ENCODE results near the gene CALML5.

The CALML5 gene

DNA sequence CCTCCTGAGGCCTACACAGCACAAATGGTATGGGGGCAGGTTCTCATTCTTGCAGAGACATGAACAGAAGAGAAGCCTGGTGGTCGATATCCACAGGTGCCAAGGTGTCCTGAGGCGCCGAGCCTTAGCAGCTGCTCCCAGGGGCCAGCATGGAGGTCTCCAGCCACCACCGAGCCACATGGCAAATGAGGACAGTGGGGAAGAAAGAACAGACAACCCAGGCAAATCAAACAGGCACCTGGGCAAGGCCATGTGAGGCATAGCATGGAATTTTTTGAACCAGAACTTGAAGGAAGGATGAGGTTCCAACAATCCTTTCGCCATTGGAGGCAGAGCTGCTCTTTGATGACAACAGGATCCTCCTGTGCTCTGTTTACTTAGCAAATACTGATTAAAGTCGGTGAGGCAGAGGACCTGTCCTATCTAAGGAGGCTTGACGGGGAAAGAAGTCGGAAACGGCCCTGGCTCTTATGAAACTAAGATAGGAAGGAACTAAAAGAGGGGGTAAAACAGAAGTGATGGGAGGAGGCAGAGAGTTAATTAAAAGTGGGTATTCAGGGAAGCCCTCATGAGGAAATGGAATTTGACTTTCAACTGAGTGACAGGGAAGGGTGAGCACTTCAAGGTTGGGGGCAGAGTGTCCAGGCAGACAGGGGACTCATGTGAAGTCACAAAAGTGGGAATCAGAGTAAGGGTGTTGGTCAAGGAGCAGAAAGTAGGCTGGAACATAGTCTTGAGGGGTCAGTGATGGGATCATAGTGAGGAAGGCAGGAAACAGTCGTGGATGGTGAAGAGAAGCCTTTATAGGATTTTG, 16.8 kb upstream of the CALML5 start:
- DNase-seq (ENCODE audit: low read depth) = no peak

DNA sequence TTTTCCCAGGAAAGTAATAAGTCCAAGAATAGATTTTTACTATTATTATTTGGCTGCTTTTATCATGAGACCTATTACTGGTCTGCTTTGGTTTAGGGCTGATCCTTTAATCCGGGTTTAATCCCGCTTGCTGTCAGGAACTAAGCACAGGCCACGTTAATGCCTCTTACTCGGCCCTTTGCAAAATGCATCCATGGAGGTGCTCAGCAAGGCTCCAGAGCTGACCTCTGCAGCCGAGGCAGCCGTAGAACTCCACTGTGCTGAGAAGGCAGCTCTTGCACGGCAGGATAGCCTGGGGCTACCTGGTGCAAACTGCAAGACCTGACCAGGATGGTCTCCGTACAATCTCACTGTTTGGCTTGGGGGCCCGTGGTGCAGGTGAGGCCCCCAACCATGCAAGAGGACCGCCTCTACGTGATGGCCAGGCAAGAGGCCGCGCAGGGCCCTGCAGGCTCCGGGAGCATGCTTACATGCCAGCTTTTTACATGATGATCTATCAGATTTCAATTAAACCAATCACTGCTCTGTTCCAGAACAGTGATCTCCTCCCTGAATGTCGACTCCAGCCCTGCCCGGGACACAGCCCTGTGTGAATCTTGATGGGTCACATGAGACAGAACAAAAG, 15.0 kb upstream of the CALML5 start:
- DNase-seq (ENCODE audit: low read depth) = no peak

DNA sequence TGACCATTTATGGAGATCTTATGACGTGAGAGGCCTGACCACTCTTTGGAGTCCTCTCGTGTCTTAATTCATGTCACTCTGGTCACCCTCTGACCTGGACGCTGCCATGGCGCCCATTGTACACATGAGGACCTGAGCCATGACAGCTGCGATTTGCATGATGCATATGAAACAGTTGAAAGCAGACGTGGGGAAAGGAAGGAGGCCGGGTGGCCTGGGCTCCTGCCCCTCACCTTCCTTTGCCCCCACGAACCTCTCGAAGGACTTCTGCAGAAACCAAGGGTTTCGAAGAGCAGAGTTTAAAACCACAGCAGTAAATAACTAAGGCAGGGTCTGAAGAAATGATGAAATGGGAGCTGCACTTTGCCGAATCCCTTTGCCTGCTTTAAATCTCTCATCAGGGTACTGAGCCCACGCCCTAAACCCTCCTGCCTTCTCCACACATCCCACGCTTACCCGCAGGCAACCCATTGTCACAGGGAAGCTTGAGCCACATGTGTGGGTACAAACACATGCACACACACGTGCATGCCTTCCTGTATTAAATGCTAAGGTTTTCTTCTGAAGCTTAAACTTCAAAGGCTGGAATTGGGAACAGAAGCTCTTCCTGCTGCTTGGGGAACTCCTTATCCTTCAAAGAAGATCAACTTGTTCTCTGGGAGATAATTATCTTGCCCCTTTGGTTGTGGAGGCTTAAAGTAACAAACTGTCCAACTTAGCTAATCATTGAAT, 13.7 kb upstream of the CALML5 start:
- no peak for DNase-seq (ENCODE audit: low read depth)

DNA sequence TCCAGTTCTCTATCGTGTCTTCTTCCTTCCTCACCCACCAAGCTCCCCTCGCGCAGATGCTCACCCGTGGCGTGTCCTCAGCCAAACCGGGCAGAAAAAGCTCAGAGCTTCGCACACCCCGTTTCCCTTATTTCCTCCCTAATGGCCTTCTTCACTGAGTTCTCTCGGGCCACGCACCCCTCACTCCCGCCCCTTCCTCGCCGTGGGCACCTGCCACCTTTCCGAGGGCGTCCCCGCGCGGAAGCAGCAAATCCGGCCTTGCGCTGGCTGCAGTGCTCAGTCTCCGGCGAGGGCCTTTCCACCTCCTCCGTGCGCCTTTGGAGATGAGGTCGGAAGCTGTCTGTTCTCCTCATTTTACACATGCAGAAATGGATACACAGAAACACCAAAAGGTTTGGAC, 13.0 kb upstream of the CALML5 start:
- no peak for DNase-seq (ENCODE audit: low read depth)

DNA sequence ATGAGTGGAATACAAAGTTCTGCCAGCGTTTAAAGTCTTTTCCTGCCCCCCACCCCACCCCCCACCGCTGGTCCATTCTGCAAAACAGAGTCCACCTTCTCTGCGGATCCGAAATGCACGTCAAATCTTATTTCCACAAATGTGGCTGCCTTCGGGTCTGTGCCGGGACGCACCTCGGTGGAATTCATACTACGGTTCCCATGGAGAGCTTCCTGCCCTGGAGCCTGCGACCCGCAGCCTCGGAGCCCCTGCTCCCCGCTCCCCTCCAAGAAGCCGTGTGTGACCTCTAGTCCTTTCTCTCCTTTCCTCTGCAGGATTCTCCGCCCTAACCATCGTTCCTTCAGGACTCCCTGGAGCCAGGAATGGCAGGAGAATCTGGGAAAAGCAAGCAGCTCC, 12.5 kb upstream of the CALML5 start:
- DNase-seq (ENCODE audit: low read depth) = no peak

DNA sequence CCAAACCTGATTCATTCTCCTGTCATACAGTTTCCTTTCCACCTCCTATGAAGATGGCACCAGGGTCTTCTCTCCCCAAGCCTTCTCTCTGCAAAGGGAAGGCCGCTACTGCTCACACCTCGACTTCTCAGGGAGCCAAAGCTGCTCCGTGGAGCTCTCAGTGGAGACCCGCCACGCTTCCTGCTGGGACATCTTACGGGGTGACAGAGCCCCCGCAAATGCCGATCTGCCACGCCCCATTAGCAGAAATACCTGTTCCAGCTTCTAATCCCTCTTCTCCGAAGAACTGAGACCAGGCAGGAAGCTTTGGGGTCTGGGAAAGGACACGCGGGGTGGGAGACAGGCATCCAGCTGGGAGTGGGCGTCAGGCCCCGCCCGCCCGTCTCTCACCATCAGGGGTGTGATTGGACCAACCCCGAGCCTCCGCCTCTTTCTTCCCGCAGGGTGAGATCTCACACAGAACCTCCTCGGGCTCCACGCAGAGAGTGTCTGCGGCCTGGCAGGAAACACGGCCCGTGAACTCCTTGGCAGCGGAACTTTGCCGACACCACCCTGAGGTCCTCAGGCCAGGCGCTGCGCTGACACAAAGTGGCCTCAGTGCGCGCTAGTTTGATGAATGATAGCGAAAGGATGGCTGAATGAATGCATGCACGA, 12.0 kb upstream of the CALML5 start:
- DNase-seq (ENCODE audit: low read depth) = no peak

DNA sequence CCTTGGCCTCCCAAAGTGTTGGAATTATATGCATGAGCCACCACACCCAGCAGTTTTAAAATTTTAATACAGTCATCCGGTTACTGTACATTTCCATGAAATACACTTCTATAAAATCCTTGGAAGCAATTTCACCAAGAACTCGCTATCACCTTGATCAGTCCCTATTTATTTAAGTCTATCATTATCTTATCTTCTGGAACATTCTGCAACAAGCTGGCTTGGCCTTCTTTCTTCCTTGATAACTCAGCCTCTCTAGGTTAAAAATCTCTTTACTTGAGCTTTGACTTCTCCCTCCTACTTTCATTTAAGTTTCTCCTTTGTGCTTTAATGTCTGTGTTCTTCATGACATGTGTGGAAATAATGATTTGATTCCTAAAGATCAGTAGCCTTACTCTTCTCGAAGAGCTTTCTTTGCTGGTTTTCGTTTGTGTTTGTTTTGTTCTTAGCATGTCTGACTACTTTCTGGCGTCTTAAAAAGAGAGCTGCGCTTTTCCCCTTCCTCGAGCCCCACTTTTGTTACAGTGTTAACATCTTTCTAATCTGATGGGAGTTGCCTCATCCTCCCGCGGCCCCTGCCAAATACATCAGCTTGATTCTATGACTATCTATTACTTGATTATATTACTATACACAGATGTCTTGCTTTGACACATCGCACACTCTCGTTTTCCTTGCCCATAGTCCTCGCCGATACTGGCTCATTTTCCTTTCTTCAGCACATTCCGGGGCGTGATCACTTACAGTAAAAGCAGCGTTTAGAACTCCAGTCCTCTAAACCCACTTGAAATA, 11.1 kb upstream of the CALML5 start:
- DNase-seq (ENCODE audit: low read depth) = no peak

DNA sequence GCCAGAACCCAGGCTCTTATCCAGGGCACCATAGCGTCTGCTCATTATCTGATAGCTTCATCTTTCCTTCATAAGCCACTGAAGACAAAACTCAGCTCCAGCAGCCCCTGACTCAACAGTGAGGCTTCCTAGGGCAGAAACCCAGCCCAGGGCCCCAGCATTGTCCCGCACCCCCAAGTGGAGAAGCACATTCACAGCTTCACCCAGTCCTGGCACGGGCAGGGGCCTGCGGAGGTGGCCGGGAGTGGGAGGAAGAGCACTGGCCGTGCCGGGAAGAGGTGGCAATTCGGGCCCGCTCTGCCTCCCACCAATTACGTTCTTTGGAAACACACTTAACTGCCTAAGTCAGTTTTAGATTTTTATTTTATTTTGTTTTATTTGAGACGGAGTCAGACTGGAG, 10.3 kb upstream of the CALML5 start:
- no peak for DNase-seq (ENCODE audit: low read depth)

DNA sequence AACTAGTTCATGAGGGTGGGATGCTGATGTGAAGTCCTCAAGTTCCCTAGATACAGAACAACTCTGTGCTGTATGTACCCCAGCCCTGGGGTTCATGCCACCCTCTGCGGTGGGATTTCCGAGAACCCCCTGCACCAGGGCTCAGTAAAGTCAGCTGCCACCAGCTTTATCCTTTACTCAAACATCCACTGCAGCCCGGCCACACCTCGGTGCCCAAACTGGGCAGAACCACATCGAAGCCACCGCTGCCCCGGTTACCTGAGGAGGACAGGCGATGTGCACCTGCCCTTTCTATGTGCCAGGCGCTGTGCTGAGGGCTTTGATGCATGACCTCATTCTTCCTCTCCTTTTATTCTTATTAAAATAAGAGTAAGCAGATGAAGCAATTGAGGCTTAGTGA, 9.9 kb upstream of the CALML5 start:
- no peak for DNase-seq (ENCODE audit: low read depth)

DNA sequence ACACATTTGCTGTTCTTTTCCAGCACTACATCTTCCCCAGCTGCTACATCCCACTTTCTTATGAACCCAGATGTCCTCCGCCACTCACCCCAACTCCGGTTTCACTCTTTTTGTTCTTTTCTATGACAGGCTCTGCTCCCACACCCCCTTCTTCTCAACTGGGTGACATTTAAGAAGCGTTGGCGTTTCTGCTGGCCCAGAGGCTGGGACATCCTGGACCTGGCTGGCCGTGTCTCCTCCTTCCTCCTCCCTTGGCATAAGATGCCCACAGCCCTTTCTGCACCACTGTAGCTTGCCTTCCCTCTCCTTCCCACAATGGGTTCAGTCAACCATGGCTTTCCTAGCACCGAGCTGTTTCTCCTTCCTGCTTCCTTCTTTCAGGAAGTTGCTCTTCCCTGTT, 9.4 kb upstream of the CALML5 start:
- DNase-seq (ENCODE audit: low read depth) = no peak

DNA sequence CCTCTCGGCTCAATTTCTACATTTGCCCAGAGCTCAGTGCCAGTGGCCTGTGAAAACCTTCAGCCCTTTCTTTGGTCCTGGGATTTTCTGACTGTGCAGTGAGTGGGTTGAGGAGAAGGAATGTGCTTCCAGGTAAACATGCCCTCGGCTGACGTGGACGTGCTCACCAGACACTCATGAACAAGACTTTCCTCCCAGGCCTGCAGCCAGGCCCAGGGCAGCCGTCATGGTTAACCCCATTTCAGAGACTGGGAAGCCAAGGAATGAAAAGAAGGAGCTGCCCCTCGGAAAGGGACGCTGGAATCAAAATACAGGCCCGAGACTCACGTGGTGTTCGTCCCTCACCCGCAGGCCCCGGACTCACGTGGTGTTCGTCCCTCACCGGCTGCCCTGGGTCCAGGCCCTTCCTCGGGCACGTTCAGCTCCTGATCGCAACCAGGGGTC, 8.8 kb upstream of the CALML5 start:
- no peak for DNase-seq (ENCODE audit: low read depth)

DNA sequence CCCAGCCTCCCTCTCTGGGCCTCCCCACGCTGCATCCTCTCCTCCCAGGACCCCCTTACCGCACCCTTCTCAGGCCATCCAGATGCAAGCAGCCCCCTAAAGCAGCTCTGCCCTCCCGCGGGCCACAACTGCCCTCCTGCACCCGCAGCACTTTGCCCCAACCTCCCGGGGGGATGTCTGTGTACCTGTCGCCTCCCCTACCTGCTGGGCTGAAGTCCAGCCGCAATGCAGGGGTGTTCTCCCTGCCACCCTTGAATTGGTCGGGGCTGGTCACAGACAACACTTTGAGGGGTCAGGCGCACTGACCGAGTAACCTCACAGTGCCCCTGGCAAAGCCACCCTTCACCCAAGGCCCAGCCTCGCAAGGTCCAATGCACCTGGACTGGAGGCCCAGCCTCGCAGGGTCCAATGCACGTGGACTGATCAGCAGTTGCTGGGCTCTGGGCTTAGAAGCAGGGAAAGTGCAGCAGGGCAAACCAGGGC, 8.3 kb upstream of the CALML5 start:
- DNase-seq (ENCODE audit: low read depth) = no peak

DNA sequence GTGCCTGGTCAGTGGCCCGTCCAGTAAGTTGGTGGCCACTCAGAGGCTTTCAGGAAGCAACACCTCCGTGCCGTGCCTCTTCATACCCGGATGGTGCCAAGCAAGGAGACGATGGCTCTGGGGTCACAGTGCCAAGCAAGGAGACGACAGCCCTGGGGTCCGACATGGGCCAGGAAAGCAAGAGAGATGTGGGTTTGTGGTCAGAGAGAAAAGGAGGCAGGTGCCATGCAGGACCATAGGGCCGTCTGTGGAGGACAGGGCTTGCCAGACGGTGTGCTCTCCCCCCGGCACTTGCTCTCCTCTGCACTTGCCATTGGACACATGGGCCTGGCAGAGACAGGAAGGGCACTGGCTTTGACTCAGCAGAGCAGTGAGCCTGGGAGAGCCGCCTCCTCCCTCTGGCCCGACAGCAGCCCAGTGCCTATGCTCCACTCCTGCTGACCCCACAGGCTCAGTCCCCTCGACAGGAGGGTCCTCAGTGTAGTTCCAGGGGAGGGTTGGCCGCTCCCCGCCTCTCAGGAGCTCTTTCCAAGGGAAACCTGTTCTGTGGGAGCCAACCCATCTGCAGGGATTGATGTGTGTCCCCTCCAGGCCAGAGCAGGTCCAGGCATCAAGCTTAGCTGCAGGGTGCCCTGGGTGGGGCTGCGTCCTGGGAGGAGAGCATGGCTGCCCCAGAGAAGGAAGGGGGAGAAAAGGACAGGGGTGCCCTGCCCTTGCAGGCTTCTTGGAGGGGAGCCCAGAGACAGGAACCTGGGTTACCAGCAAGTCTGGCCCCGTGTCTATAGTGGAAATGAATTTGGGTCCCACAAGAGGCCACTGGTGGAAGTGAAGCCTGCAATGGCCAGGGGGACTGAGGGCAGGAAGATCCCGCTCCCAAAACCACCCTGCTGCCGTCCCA, 7.6 kb upstream of the CALML5 start:
- no peak for DNase-seq (ENCODE audit: low read depth)

DNA sequence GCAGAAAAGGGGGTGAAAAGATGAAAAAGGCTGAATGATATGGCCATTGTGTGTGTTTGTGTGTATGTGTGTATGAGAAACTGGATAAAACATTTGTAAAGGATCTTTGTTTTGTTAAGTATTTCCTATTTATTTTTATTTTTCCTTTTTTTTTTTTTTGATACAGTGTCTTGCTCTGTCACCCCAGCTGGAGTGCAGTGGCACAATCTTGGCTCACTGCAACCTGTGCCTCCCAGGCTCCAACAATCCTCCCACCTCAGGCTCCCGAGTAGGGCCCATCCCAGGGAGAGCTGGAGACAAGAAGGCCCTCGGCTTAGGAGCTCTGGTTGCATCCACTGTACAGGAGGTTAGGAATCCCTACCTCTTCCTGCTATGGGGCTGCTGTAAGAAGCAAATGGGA, 6.9 kb upstream of the CALML5 start:
- no peak for DNase-seq (ENCODE audit: low read depth)

DNA sequence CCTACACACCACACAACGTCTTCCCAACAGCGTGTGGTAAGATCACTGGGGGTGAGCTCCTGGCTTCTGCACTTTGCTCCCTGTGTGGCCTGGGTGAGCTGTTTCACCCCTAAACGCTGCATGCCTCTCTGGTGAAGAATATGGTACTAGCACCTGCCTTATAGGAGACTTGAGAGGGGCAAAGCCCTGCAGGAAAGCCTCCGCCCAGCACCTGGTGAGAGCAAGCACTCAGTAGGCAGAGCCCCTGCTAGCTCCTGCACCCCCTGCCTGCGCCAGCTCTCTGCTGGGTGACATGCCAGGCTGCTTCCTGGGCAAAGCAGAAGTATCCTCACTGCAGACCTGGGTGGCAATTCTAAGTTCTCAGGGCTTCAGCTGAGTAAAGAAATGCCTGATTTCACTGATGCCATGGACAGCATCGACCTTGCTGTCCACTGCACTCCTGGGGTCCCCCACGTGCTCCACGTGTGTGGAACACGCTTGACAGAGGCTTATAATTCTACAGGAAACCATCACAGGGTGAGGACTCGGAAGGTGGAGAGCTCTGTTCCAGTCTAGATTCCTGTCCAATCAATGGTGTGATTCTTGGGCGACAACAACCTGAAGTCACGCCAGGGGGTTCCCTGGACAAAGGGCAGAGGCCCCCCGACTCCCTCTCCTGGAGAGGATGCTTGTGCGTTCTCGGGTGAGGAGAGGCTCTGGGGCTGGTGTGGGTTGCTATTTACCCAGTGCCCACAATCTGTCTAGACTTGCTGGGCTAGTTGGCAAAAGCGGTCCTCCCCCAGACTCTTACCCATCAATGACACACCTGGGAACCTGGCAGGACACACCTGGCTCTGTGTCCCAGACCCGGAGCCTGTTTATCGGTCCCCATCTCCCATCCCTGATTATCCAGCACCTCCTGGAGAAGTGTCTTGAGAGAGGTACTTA, 5.0 kb upstream of the CALML5 start:
- DNase-seq (ENCODE audit: low read depth) = no peak

DNA sequence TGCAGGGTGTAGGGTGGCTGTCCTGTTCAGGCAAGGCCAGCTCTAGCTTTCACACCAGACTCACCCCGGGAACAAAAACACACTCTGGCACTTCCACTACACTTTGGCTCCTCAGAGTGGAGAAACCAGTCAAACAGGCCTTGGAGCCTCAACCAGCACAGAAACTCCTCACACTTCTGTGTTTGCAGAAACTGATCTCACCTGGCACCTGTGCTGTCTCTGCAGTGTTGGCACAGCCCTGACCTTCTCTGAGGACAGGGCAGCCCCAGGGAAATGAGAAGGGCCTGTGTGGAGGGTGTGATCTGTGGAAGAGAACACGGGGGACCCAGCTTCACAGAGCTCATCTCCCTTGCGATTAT, 4.1 kb upstream of the CALML5 start:
- no peak for DNase-seq (ENCODE audit: low read depth)

DNA sequence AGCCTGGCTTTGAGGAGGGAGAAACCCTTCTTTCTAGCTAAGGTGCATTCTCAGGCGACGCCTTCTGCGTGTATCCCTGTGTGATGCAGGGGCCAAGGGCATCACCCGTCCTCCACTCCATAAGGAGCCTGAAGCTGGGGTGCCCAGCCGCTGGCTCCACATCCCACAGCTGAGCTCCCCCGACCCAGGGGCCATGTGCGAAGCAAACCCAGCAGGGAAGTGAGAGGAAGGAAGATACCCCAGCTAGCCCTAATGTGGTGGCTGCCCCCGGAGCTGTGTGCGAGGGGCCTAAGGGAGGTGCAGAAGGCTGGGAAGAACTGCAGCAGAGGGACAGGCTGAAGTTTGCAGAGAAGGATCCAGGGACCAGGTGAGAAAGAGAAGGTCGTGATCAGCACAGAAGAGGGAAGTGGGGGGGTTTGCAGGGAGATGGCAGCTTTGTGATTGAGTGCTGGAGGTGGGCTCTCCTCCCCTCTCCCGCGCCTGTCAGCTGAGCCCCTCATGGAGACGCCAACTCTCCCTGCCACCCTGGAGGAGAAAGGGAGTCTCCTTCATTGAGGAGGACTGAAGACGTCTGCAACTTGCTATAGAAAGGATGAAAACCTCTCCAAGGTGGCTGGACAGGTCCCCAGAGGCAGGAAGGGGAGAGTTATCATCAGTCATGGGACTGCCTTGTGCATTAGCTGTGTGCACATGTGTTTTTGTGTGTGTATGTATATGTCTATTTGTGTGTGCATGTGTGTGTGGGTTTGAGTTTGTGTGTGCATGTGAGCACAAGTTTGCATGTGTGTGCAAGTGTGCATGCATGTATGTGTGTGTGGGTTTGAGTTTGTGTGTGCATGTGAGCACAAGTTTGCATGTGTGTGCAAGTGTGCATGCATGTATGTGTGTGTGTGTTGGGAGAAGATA, 3.5 kb upstream of the CALML5 start:
- no peak for DNase-seq (ENCODE audit: low read depth)

DNA sequence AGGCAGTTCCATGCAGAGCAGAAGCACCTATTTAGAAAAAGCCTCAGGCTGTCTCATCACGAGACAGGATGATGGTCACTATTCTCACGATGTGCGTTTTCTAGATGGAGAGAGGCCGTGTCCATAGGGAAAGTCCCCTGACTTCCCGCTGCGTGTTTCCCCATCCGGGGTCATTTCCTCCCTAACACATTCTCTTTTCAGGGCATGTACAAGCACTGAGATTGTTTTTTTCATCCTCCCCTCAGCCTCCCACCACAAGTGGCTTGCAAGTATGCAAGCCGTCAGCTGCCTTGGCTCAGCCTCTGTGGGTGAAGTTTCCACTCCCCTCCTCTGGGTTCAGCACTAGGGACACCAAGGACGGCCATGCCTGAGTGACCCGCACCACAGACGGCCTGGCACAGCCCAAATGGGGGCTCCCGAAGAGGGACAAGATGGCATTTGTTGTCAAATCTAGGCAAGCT, 2.7 kb upstream of the CALML5 start:
- no peak for DNase-seq (ENCODE audit: low read depth)
